Mesodermal cell (in vitro differentiated cells): Measurements from ENCODE around the gene GBE1.

Source experiments
- H3K27ac ChIP-seq: 2 replicates; pipeline ENCODE4 v1.7.0; 2013; ENCODE audit warnings: mild to moderate bottlenecking, low read depth, low read length, moderate library complexity; ENCODE audit not compliant: severe bottlenecking
- H3K36me3 ChIP-seq: 2 replicates; pipeline ENCODE4 v1.7.1; 2013; ENCODE audit warnings: mild to moderate bottlenecking, low read length, moderate library complexity; ENCODE audit not compliant: control insufficient read depth, insufficient read depth
- H3K4me1 ChIP-seq: one replicate; pipeline ENCODE4 v1.7.1; 2013; ENCODE audit warnings: mild to moderate bottlenecking, low read length; ENCODE audit not compliant: insufficient read depth, control insufficient read depth, poor library complexity, severe bottlenecking
- H3K4me3 ChIP-seq: 2 replicates; pipeline ENCODE4 v1.7.0; 2013; ENCODE audit warnings: low read length, control low read depth, mild to moderate bottlenecking; ENCODE audit not compliant: insufficient read depth, poor library complexity, severe bottlenecking; ENCODE audit errors: extremely low read depth
- H3K9me3 ChIP-seq: 2 replicates; pipeline ENCODE4 v1.7.1; 2013; ENCODE audit warnings: mild to moderate bottlenecking, low read length, moderate library complexity; ENCODE audit not compliant: control insufficient read depth
- WGBS, 2 experiments: methylation state at CpG; one replicate each; pipeline ENCODE4 v1.1.5; 2013; ENCODE audit warnings: missing lambda C conversion rate in 2 of 2; ENCODE audit not compliant: insufficient coverage in 2 of 2; 5-methylcytosine and 5-hydroxymethylcytosine counted together

Gene GBE1

DNA sequence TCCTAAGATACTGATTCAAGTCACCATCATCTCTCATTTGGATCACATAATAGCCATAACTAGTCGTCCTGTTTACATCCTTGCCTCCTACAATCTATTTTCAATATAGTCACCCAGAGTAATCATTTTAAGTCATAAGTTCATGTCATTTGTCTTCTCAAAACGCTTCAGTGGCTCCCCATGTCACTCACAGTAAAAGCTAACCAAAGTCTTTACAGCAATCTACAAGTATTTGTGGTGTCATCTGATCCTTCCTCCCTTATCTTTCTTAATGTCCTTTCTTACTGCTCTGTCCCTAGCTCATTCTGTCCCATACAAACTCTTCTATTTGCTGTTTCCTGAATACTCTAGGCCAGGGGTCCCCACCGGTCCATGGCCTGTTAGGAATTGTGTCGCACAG is 28.8 kb downstream of the GBE1 start:
- Histone ChIP-seq H3K9me3 (no peaks in the 10 kb centered on the region), H3K4me3 (no peak overlapping the region), H3K27ac (no peak overlapping the region), H3K4me1 (peaks cover 16% of the 10 kb centered on the region), H3K36me3 (no peaks in the 10 kb centered on the region)
- WGBS, 2 experiments = 72% methylated on average over 3 to 4 of the region's 4 CpGs

GRCh38 chr3:81728766-81729544 is 32.5 kb downstream of the GBE1 start:
- WGBS, 2 experiments = 80 to 100% methylated on average over 1 of the region's 2 CpGs
- H3K4me3 ChIP-seq = no peak overlapping the region

GRCh38 chr3:81726735-81727134 is 34.7 kb downstream of the GBE1 start:
- Histone ChIP-seq H3K4me3 (no peak overlapping the region), H3K4me1 (peaks cover 29% of the 10 kb centered on the region), H3K27ac (no peak overlapping the region), H3K36me3 (no peaks in the 10 kb centered on the region), H3K9me3 (no peaks in the 10 kb centered on the region)
- 91% methylated on average over 4 of the region's 6 CpGs; no CpG with 5 or more reads in 1 of the 2 experiments for WGBS, 2 experiments

More at GRCh38 chr3:81728766-81729544, 32.5 kb downstream of the GBE1 start:
- Histone ChIP-seq H3K36me3 (no peaks in the 10 kb centered on the region), H3K9me3 (no peaks in the 10 kb centered on the region), H3K4me1 (peaks cover 20% of the 10 kb centered on the region), H3K27ac (peak overlapping the region; percentile 62)

GRCh38 chr3:81726132-81726531 is 35.3 kb downstream of the GBE1 start:
- H3K27ac ChIP-seq = no peak overlapping the region
- 100% methylated on average over 1 of the region's 2 CpGs for WGBS, 2 experiments

DNA sequence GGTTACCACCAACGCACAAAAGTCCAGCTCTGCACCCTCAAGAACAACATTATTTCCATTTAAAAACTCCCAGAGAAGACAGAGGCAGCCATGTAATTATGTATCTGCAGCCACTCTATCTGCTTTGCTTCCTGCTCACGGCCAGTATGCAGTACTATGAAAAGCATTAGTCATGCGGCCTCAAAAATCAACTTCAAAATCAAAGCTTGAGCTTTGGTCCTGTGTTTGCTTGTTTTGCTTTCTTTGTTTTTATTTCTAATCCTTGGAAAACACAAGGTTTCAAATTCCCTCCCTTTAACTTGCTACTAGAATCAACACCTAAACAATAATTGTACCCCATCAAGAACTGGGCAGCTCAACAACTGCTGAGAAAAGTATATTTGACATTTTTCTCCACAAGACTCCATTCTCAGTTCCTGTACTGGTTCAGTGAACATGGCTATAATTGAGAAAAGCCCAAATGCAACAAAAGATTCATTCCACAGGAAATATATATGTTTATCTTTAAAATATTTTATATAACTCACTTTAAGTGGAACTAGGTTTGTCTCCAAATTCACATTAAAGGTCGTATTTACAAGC is 37.6 kb downstream of the GBE1 start:
- Histone ChIP-seq H3K4me1 (peaks cover 18% of the 10 kb centered on the region), H3K27ac (peak overlapping the region; percentile 90), H3K9me3 (no peaks in the 10 kb centered on the region), H3K4me3 (no peak overlapping the region), H3K36me3 (no peaks in the 10 kb centered on the region)
- WGBS, 2 experiments = 75 to 83% methylated on average over 1 to 2 of the region's 4 CpGs

More at GRCh38 chr3:81726132-81726531, 35.3 kb downstream of the GBE1 start:
- no peaks in the 10 kb centered on the region for H3K9me3 ChIP-seq
- H3K4me1 ChIP-seq = peaks cover 29% of the 10 kb centered on the region
- H3K4me3 ChIP-seq = no peak overlapping the region
- no peaks in the 10 kb centered on the region for H3K36me3 ChIP-seq

GRCh38 chr3:81718311-81718710 is 43.1 kb downstream of the GBE1 start:
- no peaks in the 10 kb centered on the region for H3K36me3 ChIP-seq
- H3K4me1 ChIP-seq = peaks cover 4% of the 10 kb centered on the region
- H3K4me3 ChIP-seq = no peak overlapping the region
- no peaks in the 10 kb centered on the region for H3K9me3 ChIP-seq
- no CpG with 5 or more reads among the region's 1 CpG for WGBS, 2 experiments
- H3K27ac ChIP-seq = no peak overlapping the region

- WGBS, 2 experiments = 67 to 94% methylated on average over 1 to 2 of the region's 3 CpGs
- Histone ChIP-seq H3K4me3 (no peak overlapping the region), H3K4me1 (no peaks in the 10 kb centered on the region), H3K27ac (no peak overlapping the region), H3K36me3 (no peaks in the 10 kb centered on the region), H3K9me3 (no peaks in the 10 kb centered on the region)
These were observed 44.5 kb downstream of the GBE1 start for GRCh38 chr3:81716870-81717509.

GRCh38 chr3:81713031-81713430 is 48.4 kb downstream of the GBE1 start:
- no peak overlapping the region for H3K27ac ChIP-seq
- 91 to 100% methylated on average over 1 to 4 of the region's 4 CpGs for WGBS, 2 experiments

GRCh38 chr3:81709606-81710005 is 51.8 kb downstream of the GBE1 start:
- Histone ChIP-seq H3K36me3 (no peaks in the 10 kb centered on the region), H3K4me1 (no peaks in the 10 kb centered on the region), H3K4me3 (no peak overlapping the region), H3K27ac (no peak overlapping the region), H3K9me3 (no peaks in the 10 kb centered on the region)
- no CpG with 5 or more reads among the region's 2 CpGs for WGBS, 2 experiments

More at GRCh38 chr3:81713031-81713430, 48.4 kb downstream of the GBE1 start:
- no peaks in the 10 kb centered on the region for H3K36me3 ChIP-seq
- H3K4me1 ChIP-seq = no peaks in the 10 kb centered on the region
- H3K4me3 ChIP-seq = no peak overlapping the region
- H3K9me3 ChIP-seq = no peaks in the 10 kb centered on the region

DNA sequence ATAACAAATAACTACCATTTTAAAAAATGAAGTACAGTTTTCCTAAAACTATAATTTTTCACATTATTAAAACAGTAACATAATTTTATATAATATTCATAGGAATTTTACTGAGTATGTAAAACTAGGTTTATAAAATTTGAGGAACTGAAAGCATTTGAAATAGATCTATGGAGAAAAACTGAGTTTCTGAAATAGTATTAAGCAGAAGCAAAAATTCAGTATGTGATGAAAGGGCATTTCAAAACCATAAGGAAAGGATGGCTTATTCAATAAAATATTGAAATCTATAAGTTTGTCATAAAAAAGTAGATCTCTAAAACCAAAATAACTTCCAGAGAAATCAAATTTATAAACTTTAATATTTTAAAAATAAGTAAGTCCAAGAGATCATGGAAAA is 53.4 kb downstream of the GBE1 start:
- Histone ChIP-seq H3K27ac (no peak overlapping the region), H3K4me3 (no peak overlapping the region), H3K36me3 (no peaks in the 10 kb centered on the region), H3K4me1 (no peaks in the 10 kb centered on the region), H3K9me3 (no peaks in the 10 kb centered on the region)

- Histone ChIP-seq H3K4me3 (no peak overlapping the region), H3K36me3 (no peaks in the 10 kb centered on the region), H3K4me1 (no peaks in the 10 kb centered on the region), H3K27ac (no peak overlapping the region), H3K9me3 (no peaks in the 10 kb centered on the region)
- WGBS, 2 experiments = 63% methylated on average over 2 of the region's 2 CpGs; no CpG with 5 or more reads in 1 of the 2 experiments
These were observed 59.3 kb downstream of the GBE1 start for GRCh38 chr3:81702126-81702525.
